ENCODE data around the gene EDN2. TPM values are rescaled to one million over a fixed set of nuclear protein-coding genes. Genes with fewer than 3 reads are reported as not detected.
A peak's percentile ranks its signal among the peaks of the same experiment; 100 is the strongest.

EDN2 gene
- total RNA-seq, 1 donor from 2014 or later: 4.6 TPM

DNA sequence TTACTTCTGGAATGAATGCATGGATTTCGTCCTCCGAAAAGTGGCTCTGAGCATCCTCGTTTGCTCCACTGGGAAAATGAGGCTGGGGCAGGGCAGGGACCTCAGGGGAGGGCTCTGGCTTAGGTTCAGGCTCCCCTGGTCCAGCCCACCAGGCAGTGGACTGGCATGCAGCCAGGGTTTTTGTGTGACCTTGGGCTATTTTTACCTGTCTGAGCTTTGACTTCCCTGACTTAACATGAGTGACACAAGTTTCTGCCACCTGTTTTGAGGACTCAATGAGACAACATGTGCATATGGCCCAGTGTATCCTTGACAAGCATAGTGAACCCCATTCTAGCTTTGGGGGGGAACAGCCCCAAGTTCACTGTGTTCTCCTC is 32.6 kb upstream of the EDN2 start:
- no peak for DNase-seq (ENCODE audit: low spot score)

DNA sequence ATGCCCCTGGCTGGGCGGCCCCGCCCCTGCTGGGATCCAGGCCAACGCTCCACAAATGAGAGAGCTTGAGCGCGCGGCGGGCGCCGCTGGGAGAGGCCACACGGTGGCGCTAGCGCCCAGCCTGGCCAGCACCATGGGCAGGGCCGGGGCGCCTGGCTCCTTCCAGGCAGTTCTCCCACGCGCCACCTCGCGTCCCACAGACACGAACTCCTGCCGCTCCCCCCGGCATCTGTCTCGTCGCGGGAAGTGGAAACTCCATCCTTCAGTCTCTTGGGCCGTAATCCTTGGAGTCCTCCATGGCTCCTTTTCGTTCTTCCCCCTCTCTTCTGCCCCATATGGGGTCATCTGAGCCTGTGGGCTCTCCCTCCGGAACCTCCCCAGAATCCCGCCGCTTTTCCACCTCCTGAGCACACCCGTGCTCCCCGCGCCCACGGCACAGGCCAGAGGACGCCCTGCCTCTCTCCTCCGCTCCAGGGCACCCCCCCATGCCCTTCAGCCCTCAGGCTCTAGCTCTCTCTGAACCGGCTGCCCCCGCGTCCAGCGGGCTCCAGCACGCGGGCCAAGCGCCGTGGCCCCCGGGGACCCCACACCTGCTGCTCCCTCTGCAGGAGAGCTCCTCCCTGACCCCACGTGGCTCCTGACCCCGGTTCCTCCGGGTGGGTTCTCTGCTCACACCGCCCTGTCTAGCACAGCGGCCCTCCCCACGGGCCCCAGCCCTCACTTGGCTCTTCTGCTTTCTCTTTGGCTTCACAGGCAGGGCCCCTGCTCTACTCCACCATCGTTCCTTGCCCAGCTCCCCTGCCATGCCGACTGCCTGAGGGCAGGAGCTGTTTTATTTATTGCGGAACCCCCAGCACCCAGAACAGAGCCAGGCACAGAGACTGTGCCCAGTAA is 31.9 kb upstream of the EDN2 start:
- DNase-seq (ENCODE audit: low spot score): peak; percentile 94

DNA sequence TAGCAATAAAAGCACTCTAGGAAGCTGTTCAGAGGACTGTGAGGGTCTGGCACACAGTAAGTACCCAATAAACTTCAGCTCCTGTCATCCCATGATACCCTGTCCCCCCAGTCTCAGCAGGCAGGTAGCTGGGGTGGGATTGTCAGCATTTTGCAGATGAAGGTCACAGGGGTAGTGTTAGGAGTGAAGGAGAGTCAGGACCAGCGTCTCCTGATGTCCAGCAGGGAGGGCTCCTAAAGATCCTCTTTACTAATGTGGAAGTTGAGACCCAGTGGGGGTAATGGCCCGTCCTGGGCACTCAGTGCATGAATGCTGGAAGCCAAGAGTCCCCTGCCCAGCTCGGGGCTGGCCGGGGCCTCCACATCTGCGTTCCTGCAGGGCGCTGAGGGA is 31.3 kb upstream of the EDN2 start:
- DNase-seq (ENCODE audit: low spot score): no peak

DNA sequence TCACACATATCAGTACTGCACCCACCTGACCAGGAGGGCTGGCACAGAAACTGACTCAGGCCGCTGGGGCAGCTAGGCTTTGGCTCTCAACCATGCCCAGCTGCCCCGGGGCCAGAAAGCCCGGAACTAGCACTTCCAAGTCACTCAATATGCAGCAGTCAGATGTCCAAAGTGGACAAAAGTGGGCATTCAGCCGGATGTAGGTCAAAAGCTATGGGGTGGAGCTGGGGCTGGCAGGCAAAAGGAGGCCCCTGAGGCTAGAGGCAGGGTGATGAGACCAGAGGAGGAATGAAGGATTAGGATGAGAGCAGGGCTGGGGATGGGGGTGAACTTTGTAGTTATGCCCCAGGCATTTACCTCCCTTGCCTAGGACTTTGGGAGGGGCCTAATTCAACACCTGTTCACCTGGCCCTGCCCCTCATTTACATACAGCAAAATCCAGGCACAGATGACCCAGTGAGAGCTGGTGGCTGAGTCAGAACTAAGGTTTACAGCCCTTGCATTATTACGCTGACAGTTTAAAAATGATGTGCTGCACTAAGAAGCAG is 30.7 kb upstream of the EDN2 start:
- no peak for DNase-seq (ENCODE audit: low spot score)

DNA sequence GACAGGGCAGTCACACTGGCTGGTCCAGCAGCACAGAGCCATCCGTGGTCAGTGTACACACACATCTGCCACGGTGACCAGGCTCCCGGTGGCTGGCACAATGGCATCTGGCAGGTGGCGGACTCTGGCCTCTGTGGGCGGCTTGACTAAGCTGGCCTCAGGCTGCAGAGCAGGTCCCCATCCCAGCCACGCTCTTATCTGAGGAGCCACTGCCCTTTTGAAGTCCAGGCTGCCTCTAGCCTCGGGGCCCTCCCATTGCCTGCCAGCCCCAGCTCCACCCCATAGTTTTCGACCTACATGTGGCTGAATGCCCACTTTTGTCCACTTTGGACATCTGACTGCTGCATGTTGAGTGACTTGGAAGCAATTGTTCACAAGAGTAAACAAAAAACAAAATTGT is 29.9 kb upstream of the EDN2 start:
- no peak for DNase-seq (ENCODE audit: low spot score)

DNA sequence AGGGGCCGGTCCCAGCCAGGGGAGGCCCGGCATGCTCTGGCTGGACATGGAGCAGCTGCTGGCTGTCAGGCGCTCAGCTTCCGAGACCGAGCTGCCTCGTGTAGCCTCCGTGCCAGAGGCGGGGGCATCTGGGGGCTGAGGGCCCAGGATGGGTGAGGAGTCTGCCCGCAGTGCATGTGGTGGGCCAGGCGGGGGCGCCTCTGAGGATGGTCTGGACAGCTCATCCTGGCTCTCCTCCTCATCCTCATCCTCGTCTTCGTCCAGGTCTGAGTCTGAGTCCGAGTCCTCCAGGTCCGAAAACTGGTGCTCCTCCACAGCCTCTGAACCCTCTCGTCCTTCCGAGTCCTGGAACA is 28.9 kb upstream of the EDN2 start:
- no peak for DNase-seq (ENCODE audit: low spot score)

DNA sequence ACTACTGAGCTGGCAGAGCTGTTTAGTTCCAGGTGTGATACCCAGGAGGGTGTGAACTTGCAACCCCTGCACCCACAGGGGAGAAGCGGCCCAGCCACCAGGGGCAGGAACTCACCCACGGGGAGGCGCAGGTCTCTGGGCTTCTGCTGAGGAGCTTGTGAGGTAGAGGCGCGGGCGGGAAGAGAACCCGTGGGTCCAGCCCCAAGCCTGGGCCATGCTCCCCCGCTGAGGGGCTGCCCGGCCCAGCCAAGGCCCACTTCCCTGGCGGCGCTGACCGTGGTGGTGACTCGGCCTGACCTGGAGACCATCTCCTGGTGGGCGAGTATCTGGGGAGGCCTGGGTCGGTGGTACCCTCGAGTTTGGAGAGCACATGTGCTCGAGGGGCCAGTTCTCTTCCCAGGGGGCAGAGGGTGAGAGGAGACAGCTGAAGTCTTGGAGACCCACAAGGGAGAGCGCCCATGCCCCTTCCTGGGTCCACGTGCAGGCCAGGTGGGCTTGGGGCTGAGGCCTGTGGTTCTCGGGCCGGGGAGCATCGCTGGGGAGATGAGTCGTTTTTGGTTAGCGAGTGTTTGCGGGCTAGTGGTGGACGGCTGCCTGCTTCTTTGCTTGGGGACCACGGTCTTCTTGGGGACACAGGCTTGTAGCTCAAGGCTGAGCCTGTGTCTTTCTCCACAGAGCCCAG is 28.4 kb upstream of the EDN2 start:
- DNase-seq (ENCODE audit: low spot score): no peak

DNA sequence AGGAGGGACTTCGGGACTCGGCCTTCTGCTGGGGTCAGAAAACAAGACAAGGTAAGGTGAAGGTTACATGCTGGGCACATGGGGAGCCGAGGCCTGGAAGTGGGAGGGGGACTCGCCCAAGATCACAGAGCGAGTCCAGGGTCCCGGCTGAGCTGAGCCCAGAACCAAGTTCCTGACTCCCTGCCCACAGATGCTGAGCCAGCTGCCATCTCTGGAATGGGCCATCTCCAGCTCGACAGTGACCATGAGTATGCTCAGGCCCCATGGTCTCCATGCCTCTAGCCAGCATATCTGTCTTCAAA is 26.7 kb upstream of the EDN2 start:
- DNase-seq (ENCODE audit: low spot score): no peak

DNA sequence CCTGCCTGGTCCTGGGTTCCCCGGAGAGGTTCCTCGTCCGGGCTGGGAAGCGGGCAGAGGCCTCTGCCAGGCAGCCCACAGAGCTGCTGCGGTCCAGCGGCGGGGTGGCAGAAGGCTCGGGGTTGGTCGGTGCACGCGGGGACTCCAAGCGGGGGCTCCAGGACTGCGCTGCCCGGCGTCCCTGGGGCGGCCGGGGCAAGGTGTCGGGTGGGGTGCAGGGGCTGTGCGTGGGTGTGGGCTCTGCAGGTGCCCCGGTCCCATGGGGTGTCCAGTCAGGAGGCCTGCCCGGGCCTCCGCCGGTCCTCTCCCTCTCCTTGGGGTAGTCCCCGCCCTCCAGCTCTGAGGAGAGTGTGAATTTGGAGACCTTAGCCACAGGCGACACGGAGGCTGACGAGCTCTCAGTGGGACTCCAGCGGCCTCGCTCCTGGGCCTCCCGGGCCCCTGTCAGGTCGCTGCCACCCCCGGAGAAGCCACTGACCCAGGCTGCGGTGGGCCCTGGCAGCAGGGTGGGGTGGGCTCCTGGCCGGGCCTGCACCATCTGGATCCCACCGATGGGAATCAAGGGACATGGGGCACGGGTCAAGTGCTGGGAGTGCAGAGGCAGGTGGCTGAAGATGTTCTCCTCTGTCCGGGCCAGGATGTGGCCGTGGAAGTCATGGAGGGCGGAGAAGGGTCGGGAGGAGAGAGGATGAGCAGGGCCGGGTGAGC is 26.2 kb upstream of the EDN2 start:
- no peak for DNase-seq (ENCODE audit: low spot score)

DNA sequence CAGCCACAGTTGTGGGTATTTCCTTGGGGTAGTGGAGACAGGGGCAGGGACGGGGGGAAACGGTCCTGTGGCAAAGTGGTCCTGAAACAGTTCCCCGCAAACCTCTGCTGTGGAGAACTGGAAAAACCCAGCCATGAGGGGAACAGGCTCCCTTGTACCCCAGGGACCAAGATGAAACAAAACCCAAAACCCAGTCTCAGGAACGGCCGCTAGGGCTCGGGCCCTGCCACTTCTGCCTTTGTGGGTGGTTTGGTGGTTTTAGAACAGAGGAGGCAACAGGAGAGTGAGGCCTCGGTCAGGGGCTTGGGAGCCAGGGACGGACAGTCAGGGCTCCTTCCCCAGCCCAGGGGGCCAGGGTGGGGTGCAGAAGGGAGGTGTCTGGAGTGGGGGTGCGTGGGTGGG is 24.8 kb upstream of the EDN2 start:
- no peak for DNase-seq (ENCODE audit: low spot score)

DNA sequence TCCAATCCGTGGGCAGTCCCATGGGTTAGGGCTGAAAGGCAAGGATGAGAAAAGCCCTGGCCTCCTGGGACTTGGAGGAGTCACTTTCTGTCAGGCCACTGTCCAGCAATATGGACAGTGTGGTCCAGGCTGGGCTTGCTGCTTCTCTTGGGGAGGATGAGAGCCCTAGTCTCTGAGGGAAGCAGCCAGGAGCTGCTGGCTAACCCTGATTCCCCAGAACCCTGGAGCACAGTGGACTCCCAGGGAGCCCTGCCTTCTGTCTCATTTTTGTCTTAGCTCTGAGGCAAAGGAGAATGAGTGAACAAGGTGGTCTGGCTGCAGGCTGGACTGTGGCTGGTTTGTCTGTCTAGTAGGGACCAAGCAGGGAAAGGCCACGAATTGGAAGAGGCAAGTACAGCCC is 23.8 kb upstream of the EDN2 start:
- no peak for DNase-seq (ENCODE audit: low spot score)

DNA sequence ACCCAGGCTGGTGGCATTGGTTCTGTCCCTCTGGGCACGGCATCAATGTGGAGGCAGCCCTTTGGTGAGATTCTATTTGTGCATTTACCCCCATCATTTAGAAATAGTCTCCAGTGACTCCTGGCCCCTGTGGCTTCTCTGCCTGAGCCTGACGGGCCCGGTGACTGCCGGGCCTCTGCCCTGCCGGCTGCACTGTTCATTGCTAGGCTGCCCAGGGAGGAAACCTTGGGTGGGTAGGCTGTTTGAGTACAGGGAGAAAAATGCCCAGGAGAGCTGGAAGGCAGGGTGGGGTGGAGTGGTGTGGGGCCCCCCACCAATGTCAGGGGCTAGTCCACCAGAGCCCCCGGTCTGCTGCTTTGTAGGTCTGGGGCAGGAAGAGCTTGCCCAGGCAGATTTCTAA is 23.4 kb upstream of the EDN2 start:
- no peak for DNase-seq (ENCODE audit: low spot score)

DNA sequence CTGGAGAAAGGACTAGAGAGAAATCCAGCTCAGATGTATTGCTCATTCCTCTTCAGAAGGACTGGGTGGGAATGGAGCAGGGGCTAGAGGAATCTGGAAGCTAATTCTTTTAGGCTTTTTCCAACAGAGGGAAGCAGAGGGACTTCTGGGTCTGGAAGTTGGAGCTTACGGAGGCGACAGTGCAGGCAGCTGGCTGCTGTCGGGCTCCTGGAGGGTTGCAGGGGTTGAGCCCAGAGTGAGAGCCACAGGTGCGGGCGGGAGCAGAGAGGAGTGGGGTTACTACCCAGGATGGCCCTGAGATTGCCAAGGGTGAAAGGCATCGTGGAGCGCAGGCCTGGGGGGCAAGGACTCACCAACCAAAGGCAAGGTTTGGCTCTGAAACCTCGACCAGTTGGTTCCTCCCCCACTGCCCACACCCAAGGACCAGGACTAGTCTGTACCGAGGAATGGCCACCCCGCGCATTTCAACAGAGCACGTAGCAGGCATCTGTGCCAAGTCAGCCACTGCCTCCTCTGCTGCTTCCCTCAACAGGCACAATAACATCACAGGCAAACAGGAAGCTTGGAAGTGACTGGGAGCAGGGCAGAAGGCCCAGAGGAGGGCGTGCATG is 22.7 kb upstream of the EDN2 start:
- DNase-seq (ENCODE audit: low spot score): no peak

DNA sequence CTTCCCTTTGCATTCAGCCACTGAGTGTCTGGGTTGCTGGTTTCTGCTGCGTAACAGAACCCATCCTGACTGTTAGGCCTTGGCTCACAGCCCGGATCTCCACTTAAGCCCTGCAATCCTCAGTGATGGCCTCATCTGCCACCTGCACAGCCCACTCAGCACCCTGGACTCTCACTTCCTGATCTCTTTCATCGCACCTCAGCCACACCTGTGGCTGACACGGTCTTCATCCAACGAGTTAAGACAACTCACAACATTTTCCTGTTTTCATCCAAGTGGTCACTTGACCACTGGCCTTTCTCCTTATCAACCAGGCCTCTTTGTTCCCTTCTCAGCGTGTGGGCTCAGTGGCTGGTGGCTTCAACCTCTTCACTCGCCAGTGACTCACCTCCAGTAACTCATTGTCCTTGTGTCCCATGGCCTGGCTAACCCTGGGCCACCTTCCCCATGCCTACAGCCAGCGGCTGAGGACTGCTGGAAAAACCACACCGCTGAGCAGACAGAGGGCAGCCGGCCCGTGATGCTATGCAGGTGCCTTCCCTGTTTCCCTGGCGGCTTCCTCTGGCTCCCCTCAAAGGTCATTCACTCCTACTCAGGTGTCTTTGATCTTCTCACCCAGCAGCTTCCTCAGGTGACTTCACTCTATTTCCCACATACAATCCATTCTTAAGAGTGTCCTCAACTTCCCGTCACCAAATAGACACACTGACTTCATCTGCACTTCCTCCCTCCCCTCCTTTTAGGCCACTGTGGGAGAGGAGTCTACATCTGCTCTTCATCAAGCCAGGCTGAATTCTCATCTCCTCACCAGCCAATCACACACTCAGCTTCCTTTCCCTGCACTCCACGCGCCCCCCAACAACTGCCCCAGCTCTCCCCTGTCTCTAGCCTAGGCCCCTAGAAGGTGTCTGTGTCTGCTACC is 19.9 kb upstream of the EDN2 start:
- DNase-seq (ENCODE audit: low spot score): no peak

DNA sequence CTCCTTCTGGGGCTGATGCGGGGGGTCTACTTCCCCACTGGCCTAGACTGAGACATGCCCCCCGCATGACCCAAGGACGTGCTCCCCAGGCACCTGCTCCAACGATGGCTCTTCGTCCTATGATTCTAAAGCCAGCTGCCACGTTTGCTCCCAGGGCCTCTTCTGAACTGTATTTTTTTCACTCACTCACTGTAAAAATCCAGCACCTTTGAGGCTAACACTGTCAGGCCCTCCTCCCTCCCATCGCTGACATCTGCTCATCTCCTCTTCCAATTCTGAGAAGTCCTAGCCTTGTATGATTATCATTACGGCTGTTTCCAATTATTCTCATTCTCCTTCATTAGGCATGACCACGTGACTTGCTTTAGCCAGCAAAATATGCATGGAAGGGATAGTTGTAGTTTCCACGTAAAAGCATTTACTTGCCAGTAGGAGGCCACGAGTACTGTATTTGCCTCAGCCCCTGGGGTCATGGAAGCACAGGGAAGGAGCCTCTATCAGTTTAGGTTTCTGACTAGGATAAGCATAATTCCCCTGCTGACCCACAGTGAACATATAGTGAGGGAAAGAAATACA is 19.1 kb upstream of the EDN2 start:
- no peak for DNase-seq (ENCODE audit: low spot score)

DNA sequence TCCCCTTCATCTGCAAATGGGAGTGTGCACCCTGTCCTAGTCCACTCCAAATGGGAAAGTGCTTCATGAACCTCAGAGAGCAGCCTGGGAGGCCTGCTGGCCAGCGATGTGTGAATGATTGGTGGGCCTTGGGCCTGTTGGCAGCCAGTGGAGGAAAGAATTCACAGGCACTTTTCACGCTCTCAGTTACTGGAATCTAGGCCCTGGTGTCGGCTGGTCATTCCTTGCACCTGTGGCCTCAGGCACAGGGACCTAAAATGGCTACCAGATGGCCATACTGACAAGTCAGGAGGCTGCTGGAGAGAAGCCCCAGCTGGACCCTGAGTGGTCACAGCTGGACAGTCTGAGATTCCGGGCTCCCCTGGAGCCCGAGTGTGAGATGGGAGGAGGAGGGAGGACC is 18.4 kb upstream of the EDN2 start:
- DNase-seq (ENCODE audit: low spot score): no peak

DNA sequence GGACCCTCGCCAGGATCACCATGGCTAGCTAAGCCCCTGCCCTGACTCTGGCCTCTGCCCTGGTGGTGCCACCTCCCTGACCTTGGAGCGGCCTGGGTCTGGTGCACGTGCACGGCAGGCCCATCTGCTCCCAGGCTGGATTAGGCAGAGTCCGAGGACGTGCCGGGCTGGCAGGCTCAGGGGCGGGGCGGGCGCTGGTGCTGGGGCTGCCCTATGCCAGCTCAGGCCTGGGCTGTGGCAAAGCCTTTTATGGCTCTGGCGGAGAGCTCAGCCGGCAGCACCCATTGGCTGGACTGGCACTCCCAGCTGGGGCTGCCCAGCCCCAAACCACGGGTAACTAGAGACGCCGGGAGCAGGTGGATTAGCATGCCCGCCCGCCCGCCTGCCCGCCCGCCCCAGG is 17.1 kb upstream of the EDN2 start:
- no peak for DNase-seq (ENCODE audit: low spot score)

DNA sequence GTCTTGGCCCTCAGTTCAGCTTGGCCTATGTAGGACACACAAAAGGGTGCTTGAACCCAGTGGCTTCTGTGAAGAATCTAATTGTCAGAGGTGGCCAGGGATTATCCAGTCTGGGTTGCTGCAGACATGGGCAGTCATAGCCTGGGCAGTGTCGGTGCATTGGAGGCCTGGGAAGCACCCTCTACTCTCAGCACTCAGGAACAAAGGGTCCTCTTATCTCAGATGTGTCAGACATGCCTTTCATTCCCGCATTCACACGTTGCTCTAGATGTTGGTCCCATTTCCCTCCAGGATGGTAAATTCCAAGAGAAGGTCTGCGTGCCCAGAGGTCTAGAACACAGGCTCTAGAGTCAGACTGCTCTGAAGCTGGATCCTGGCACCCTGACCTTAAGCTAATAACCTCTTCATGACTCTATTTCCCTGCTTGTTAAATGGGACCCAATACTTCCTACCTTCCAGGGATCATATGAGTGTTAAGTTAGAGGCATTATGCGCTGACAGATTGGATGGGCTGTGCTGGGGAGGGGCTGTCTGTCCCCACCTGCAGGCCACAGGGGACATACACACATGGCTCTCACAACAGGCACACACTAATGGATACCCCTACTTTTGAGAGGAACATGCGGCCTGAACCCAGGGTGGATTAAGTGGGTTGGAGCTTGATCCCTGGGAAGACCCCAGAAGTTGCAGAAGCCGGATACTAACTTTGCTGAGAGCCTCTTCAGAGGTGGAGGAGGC is 16.5 kb upstream of the EDN2 start:
- DNase-seq (ENCODE audit: low spot score): no peak

DNA sequence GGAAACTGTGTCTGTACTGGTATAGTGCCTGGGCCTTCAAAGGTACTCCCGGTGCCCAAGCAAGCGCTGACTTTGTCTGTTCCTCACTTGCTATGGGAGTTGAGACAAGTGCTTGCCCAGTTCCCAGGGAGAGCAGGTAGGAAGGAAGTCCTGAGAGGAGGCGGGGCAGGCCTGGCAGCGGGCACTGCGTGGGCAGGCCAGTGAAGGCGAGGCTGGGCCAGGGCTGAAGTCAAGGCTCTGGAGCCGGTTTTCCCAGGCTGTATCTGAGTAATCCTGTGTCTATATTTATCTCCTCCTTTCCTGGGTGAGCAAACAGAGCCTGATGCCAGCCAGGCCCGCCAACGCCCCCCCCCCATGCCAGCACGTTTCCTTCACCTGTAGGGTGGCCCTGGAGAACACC is 15.9 kb upstream of the EDN2 start:
- no peak for DNase-seq (ENCODE audit: low spot score)

DNA sequence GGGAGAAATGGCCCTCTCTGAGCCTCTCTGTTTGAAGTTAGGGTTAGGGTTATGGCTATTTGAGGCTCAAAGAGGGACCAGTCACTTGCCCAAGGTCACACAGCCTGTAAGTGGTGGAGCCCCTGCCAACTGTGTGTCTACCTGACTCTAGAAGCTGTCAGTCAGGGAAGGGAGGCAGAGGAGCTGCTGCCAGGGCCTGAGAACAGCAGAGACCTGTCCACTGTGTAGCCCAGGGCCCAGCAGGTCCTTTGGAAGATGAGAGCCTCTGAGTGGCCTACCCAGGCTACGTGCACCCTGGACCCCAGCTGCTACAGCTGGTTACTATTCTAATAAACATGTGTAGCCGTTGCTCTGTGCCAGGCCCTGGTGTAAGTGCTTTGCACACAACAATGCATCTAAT is 15.1 kb upstream of the EDN2 start:
- DNase-seq (ENCODE audit: low spot score): no peak

Data from umbilical cord (tissue), 2 donors.